HT-29 (cell line): Measurements from ENCODE around the gene ZDHHC22. TPM values are rescaled to one million over a fixed set of nuclear protein-coding genes. Genes with fewer than 3 reads are reported as not detected.
A peak's percentile ranks its signal among the peaks of the same experiment; 100 is the strongest.

Experiments
- DNase-seq: peaks from one replicate; pipeline ENCODE4 v3.0.0-alpha.2; 2015; ENCODE audit warnings: low spot score
- total RNA-seq: library from RNA; depleted of rRNA; stranded (reverse); fragments of >200 nt; shearing (Covaris generic); gene quantifications from 2 replicates; pipeline ENCODE4 v1.2.3, GENCODE V29; 2014

The ZDHHC22 gene
- total RNA-seq, 1 experiment from 2014 or later = not detected

- no peak for DNase-seq
These were observed 13.1 kb downstream of the ZDHHC22 start for GRCh38 chr14:77128414-77128891.

DNA sequence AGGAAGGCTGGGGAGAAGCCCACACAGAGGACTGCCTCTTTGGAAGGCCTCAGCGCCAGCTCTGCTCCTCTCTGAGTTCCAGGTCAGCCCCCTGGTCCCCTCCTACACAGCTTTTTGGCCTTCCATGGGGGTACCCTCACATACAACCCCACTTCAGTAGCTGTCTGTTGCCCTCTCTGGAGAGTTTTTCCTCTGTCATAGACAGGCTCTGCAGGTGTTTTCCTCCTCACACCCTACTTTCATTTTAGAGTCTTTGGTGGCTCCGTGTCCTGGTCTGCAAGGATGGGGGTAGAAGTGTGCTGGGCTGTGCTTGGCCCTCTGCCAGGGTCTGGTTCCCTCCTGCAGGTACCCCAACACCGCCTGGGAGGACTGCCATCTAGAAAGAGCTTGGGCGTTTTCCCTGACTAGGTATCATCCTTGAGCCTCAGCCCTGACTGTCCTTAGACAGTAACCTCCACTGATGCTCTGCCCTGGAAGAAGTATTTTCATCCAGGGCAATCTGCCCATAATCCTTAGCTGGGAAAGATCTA, 15.1 kb downstream of the ZDHHC22 start:
- DNase-seq = no peak

DNA sequence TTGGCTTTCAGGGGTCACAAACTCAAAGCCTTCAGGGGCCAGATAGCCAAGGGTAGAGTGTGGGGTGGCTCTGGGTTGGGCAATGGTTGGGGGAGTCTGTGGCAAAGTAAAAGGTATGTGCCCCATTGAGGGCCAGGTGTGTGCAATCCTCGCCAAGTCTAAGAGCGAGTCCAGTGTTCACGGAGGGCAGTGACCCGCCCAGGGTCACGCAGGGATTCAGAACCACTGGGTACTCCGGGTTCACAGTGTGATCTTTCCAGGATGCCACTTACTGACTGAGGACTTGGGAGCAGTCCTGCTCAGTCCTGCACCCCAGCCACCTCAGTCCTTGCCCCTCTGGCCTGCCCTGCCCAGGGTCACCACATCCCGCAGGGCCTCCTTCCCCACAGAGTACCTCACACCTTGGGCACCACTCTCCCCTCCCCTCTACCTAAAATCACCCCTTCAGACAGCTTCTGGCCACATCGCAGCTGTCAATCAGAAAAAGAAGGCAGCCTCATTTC, 15.7 kb downstream of the ZDHHC22 start:
- DNase-seq = no peak

DNA sequence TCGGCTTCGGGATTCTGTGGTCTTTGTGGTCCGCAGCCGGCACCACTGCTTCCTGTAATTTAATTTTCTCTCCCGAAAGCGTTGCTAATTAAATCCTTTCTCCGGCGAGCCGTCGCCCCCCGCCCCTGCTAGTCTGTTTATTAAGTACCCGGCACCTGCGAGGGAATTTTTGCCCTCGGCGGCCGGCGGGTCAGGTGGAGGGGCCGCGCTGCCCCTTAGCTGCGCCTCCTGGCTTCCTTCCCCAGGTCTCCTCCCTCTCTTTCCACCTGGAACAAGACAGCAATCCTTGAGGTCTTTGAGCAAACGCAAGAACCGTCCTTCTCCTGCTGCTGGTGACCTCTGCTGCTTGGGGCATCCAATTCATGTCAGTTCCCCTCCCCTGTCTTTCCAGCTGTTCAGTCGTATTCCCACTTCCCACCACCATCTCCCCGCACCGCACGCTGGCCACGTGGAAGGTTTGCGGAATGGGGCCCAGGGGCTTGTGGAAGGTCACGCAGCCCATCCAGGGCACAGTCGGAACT, 16.2 kb downstream of the ZDHHC22 start:
- no peak for DNase-seq

DNA sequence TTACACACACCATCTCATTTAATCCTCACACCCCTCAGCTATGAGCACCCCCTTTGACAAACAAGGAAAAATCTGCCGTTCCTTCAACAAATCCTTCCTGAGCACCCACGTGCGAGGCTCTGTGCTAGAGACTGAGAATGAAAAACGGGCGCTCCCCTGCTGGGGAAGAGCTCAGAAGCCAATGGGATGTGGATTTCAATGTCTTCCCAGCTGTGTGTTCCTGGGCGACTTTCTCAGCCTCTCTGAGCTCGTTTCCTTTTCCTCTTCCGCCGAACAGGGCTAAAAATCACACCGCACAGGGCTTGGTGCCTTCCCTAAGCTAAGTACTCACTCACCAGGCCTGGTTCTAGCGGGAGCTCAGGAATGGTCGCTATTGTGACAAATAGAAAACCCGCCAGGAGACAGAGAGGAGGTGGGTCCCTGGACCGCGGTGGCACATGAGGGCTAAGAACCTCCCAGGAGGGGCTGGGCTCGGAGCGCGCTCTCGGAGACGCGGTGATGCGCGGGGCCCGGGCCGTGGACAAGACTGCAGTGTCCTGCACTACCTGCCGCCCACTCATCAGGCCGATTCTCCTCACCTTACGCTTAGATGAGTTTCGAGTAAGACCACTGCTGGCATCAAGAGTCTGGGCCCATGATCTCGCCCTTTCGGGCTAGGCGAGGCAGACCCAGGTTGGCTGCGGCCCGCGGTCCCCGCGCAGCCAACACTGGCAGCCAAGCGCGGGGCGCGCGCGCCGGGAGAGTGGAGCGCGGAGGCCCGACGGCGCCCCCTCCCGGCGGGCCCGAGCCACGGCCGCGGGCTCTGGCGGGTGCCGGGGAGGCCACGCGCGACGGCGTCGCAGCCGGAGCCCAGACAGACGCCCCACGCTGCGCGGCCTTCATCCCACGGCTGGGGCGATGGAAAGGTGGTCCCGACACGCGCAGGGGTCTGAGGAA, 17.0 kb downstream of the ZDHHC22 start:
- DNase-seq = peak; percentile 25

GRCh38 chr14:77123381-77124325, 17.9 kb downstream of the ZDHHC22 start:
- DNase-seq = peak; percentile 90

DNA sequence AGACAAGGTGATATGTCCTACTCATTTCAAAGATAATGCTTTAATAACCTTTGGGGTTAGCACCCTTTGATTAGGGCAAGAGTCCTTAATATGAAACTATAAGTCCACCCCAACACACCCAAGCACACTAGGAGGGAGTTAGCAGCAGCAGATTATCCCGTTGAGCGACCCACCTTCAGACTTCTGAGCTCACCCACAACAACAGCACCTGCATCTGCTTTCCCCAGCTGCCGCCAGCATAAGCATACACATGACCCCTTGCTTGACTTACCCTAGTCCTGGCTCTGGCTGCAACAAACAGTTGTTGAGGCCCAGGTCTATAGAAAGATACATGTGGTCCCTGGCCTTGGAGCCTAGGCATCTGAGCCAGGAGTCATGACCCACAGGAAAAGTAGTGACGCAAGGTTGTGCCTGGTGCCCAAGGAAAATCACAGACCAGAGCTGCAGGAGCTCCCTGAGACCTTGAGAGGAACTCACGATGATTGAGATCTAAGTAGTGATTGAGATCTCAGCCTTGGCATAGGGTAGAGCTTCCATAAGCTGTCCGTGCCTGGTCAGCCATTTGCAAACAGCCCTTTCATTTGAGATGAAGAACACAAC, 19.0 kb downstream of the ZDHHC22 start:
- no peak for DNase-seq

- DNase-seq = no peak
These were observed 20.5 kb downstream of the ZDHHC22 start for GRCh38 chr14:77120771-77121743.

DNA sequence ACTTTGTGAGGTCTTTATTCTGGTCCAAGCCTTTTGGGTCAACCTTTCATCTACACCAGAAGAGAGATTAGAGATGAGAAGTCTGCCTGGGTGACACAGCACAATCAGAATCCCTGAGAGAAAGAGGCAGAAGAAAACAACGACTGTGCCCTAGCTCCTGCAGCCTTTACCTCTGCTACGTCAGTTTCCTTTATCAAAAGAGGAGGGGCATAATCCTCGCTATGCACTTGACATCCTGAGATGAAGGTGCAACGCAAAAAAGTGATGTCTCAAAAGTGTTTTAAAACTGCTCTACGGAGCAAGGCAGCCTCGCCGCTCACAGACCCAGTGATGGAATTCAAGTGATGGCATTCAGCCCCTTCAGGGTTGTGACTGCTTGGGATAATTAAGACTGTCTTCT, 21.7 kb downstream of the ZDHHC22 start:
- DNase-seq = no peak

- no peak for DNase-seq
These were observed 25.3 kb downstream of the ZDHHC22 start for GRCh38 chr14:77116172-77116817.

- no peak for DNase-seq
These were observed 27.0 kb downstream of the ZDHHC22 start for GRCh38 chr14:77114609-77115008.

DNA sequence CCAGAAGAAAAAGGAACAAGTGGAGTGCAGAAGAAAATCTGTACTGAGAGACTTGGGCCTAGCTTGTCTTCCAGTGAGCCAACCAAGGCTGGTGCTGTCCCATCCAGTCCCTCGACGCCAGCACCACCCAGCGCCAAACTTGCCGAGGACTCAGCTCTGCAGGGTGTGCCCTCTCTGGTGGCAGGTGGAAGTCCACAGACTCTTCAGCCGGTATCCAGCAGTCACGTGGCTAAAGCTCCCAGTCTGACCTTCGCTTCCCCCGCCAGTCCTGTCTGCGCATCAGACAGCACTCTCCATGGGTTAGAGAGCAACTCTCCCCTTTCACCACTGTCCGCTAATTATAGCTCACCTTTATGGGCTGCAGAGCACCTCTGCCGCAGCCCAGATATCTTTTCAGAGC, 27.9 kb downstream of the ZDHHC22 start:
- no peak for DNase-seq

DNA sequence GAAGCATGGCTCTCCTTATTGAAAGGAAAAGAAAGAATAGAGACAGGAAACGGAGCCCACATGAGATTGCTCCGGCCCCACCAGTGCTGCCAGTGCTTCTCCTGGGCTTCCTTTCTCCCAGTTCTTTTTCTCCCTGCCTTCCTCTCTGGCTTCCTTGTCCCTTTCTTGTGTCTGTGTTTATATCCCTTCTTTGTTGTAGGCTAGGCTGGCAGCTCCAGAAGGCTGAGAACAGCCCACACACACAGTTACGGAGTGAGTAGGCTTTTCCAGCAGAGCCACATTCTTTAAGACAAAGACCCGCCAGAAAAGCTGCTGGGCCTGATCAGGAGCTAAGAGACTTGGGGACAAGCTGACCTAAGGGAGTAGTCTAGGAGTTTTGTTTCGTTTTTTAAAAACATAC, 30.6 kb downstream of the ZDHHC22 start:
- no peak for DNase-seq

GRCh38 chr14:77110286-77110685, 31.3 kb downstream of the ZDHHC22 start:
- no peak for DNase-seq

- no peak for DNase-seq
These were observed 31.9 kb downstream of the ZDHHC22 start for GRCh38 chr14:77109656-77110055.

- no peak for DNase-seq
These were observed 32.8 kb downstream of the ZDHHC22 start for GRCh38 chr14:77108753-77109152.

GRCh38 chr14:77107228-77107627, 34.4 kb downstream of the ZDHHC22 start:
- no peak for DNase-seq

DNA sequence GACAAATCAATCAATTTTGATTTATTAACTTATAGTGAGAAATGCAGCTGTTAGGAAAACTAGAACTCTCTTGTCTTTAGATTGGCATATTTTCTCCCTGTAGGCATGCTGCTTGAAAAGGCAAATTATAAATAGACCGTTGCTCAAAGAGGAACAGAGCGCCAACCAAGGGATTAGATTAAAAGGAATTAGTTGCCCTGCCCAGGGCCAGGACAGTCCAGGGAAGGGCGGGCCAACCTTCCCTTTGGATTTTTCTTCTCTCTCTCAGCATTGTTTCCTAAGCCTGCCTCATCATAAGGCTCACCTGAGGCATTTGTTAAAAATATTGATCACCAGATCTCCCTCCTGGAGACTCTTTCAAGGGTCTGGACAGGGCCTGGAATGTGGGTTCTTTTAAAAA, 34.9 kb downstream of the ZDHHC22 start:
- no peak for DNase-seq
